GM21737 (cell line): ENCODE measurements around the gene MSANTD1.

Source experiments
- ATAC-seq: cut with Tn5 transposase; IDR thresholded peaks from one replicate; pipeline ENCODE4 v1.9.1; 2021; ENCODE audit warnings: mild to moderate bottlenecking, moderate library complexity; ENCODE audit not compliant: unreplicated experiment

Gene MSANTD1

DNA sequence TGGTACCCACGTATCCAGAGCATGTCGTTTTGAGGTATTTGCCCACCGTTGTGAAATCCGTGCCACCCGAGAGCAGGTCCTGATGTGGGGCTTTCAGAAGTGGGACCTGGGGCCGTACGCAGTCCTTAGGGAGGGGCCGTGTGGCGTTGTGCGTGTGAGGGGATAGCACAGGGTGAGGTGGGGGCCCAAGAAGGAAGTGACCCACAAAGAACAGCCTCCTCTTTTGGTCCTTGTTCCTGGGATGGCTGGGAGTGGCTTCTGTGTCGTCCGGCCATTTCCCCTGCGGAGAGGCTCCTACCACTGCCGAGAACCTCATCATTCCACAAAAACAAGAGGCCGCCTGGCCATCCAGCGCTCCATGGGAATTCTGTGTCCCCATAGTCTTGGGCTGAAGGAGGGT lies 17.0 kb upstream of the MSANTD1 start:
- no peak for ATAC-seq

DNA sequence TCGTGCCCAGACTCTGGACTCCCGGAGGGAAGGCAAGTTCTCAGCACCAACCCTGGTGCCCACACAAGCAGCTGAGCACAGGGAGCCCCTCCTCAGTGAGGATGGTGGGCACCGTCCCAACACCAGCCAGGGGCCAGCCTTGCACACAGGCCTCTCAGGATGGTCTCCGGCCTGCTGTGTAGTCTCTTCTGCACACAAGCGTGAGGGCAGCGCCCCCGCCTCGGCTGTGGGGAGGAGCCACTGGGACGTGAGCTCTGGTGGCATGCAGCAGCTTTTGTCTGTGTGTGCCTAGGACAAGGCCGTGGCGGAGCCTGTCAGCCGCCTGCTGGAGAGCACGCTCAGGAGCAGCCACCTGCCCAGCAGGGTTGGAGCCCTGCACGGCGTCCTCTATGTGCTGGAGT lies 16.1 kb upstream of the MSANTD1 start:
- ATAC-seq = no peak

DNA sequence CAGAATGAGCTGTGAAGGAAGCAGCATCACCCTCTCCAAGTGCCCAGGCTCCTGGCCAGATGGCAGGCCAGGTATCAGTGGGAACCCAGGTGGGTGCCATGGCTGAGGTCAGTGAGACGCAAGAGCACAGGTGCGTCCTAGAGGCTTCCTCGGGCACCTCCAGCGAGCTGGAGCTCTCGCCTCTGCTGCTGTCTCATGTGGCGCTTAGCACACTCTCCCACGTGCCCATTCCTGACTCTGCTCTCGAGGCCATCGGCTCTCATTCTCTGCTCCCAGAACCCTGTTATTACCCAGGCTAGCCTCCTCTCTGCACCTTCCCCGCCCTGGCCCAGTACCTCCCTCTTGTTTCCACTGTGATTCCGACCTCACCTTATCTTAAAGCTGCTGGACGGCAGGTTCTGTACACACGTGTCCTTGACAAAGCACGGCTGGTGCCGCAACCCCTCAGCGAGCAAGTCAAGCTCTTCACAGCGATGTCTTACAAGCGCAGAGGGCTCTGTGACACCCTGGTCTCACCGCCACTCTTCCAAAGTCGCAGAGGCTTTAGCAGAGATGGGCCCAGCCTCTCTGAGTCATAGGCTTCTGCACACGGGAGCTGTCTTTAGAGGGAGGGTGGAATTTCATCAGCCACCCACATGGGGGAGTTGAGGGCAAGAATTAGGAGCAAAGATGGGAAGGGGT lies 15.4 kb upstream of the MSANTD1 start:
- no peak for ATAC-seq

DNA sequence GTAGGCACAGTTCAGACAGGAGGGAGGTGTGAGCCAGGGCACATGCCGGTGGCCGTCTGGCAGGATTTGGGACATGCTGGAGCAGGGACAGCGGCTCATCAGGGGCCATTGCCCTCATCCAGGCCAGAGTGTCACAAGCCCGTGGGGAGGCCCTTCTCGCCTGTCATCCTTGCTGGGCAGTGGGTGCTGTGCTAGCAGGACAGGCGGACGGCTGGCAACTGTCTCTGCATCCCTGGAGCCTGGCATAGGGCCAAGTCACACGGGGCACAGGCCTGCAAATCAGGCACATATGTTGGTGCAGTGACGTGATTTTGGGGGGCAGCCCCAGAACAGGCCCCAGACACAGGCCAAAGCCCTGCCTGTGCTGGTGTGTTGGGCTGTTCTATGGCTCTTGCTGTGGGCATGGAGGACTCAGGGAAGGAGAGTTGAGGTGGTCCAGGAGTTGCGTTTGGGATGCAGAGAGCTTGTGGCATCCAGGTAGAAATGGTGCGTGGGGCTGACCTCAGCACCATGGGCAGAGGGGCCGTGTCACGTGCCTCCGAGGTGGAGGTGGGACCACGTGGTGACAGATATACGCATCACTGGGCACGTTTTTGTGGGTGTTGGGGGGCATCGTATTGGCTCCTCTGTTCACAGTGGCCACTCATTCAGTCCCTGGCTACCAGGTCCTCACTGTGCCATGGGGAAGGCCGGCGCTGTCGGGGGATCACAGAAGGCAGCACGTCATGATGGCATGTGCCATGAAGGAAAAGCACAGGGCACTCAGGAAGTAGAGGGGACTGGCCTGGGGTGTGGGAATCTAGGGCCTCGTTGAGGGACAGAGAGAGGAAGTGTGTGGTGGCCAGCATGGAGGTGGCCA lies 14.6 kb upstream of the MSANTD1 start:
- no peak for ATAC-seq

DNA sequence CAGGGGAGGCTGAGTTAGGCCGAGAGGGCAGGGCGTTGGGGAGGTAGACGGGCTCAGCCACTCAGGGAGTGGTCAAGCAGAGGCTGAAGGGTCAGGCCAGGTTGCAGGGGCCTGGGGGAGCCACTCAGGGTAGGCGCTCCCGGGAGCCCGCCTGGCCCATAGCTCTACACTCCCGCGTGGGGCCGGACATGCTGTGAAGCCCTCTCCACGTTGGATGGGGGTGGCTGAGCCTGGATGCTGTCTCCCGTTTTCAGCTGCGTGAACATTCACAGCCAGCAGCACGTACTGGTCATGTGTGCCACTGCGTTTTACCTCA lies 14.0 kb upstream of the MSANTD1 start:
- no peak for ATAC-seq

DNA sequence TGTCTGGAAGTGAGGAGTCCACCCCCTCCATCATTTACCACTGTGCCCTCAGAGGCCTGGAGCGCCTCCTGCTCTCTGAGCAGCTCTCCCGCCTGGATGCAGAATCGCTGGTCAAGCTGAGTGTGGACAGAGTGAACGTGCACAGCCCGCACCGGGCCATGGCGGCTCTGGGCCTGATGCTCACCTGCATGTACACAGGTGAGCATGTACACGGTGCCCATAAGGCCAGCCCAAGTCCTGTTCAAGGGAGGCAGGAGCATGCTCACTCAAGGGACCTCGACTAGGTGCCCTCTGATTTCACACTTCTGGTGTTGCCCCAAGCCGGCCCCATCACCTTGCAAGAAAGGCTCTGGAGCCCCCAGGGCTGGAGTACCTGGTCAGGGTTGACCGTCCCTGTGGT lies 13.4 kb upstream of the MSANTD1 start:
- no peak for ATAC-seq

DNA sequence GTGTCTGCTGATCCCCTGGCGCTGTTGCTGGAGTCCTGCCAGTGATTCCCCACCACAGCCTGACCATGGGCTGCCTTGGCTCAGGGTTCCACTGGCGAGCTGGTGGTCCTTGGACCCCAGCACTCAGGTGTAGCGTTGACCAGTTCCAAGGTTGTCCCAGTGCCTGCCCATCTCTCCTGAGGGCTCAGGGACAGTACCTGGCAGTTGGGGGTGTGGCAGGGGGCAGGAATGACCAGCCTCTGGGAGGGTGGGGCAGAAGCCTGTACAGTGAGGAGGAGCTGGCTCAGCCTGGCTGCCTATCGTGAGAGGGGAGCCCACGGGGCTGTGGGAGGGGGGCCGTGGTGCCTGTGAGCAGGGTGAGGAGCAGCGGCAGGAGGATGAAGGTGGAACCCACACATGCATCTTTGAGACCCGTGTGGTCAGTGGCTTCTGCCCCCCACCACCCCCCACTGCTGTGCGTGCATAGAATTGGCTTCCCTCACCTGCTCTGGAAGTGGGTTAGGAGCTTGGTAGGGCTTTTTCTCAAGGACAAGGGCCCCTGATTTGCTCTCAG lies 12.6 kb upstream of the MSANTD1 start:
- no peak for ATAC-seq

DNA sequence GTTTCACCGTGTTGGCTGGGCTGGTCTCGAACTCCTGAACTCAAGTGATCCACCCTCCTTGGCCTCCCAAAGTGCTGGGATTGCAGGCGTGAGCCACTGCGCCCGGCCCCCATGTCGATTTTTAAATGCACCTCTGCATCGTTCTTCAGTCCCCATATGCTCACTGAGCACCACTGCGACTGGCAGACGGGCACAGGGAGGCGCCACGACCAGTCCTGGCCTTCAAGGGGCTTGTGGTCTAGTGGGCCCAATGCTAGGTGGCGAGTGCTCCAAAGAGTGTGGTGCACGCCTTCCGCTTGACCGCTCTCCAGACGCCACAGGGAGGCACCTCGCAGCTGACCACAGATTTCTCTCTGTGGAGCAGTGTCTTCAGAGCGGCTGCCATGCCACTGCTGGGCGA lies 11.7 kb upstream of the MSANTD1 start:
- ATAC-seq = no peak

DNA sequence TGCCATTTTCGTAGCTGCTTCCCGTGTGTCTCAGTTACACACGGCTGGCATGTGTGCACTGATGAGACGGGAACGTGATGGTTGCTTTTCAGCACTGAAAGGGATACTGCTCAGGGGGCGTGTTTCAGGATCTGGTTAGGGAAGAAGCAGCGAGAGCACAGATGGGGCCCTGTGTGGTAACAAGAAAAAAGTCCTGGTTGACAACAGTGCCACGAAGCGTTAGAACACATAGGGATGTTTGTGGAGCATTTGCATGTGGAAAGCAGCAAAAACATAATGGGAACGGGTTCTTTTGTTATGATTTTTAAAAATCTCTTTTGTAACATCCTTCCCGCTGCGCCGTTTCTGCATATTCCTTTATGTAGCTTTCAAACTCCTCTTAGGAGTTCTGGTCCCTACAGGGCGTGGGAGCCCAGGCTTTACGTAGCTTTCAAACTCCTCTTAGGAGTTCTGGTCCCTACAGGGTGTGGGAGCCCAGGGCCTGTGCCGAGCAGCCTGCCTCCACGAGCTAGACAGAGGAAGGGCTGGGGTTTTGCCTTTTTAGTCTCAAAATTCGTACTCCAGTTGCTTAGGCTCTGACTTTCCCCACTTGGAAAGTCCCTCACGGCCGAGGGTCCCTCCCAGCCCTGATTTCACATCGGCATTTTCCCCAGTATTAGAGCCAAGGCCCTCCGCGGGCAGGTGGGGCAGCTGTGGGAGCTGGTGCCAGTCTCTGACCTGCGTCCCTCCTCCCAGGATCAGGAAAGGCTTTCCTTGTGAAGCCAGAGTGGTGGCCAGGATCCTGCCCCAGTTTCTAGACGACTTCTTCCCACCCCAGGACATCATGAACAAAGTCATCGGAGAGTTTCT lies 11.0 kb upstream of the MSANTD1 start:
- ATAC-seq = no peak

DNA sequence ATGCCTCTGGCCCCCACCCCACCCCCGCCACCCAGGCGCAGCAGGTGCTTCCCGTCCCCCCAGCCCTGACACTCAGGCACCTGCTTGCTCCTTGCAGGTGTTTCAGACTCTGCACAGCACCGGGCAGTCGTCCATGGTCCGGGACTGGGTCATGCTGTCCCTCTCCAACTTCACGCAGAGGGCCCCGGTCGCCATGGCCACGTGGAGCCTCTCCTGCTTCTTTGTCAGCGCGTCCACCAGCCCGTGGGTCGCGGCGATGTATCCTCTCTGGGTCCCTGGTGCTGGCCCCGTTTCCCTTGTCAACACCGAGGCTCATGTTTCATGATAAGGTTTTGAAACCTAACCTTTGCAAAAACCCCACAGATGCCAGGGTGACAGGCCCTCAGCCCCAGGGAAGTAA lies 10.2 kb upstream of the MSANTD1 start:
- no peak for ATAC-seq

DNA sequence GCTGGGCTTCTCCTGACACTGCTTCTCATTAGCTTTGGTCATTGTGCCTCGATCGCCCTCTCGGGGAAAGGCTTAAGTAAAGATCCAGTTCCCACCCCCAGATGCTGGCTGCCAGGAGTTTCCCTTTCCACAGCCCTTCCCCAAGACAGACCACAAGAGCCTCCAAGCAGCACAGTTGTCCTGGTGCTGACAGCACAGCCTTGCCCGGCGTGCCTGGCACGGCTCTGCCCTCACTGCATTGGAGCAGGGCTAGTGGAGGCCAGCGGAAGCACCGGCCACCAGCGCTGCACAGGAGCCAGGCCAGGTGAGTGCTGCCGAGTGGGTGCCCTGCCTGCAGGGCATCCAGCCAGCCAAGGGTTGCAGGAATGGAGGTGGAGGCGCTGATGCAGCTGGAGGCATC lies 9.7 kb upstream of the MSANTD1 start:
- no peak for ATAC-seq

DNA sequence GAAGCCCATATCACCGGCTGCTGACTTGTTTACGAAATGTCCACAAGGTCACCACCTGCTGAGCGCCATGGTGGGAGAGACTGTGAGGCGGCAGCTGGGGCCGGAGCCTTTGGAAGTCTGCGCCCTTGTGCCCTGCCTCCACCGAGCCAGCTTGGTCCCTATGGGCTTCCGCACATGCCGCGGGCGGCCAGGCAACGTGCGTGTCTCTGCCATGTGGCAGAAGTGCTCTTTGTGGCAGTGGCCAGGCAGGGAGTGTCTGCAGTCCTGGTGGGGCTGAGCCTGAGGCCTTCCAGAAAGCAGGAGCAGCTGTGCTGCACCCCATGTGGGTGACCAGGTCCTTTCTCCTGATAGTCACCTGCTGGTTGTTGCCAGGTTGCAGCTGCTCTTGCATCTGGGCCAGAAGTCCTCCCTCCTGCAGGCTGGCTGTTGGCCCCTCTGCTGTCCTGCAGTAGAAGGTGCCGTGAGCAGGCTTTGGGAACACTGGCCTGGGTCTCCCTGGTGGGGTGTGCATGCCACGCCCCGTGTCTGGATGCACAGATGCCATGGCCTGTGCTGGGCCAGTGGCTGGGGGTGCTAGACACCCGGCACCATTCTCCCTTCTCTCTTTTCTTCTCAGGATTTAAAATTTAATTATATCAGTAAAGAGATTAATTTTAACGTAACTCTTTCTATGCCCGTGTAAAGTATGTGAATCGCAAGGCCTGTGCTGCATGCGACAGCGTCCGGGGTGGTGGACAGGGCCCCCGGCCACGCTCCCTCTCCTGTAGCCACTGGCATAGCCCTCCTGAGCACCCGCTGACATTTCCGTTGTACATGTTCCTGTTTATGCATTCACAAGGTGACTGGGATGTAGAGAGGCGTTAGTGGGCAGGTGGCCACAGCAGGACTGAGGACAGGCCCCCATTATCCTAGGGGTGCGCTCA lies 8.7 kb upstream of the MSANTD1 start:
- ATAC-seq = no peak

DNA sequence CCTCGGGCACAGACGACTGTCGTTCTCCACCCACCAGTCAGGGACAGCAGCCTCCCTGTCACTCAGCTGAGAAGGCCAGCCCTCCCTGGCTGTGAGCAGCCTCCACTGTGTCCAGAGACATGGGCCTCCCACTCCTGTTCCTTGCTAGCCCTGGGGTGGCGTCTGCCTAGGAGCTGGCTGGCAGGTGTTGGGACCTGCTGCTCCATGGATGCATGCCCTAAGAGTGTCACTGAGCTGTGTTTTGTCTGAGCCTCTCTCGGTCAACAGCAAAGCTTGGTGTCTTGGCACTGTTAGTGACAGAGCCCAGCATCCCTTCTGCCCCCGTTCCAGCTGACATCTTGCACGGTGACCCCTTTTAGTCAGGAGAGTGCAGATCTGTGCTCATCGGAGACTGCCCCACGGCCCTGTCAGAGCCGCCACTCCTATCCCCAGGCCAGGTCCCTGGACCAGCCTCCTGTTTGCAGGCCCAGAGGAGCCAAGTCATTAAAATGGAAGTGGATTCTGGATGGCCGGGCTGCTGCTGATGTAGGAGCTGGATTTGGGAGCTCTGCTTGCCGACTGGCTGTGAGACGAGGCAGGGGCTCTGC lies 7.9 kb upstream of the MSANTD1 start:
- ATAC-seq = no peak

DNA sequence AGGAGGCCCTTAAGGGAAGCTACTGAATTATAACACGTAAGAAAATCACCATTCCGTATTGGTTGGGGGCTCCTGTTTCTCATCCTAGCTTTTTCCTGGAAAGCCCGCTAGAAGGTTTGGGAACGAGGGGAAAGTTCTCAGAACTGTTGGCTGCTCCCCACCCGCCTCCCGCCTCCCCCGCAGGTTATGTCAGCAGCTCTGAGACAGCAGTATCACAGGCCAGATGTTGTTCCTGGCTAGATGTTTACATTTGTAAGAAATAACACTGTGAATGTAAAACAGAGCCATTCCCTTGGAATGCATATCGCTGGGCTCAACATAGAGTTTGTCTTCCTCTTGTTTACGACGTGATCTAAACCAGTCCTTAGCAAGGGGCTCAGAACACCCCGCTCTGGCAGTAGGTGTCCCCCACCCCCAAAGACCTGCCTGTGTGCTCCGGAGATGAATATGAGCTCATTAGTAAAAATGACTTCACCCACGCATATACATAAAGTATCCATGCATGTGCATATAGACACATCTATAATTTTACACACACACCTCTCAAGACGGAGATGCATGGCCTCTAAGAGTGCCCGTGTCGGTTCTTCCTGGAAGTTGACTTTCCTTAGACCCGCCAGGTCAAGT lies 6.9 kb upstream of the MSANTD1 start:
- no peak for ATAC-seq

DNA sequence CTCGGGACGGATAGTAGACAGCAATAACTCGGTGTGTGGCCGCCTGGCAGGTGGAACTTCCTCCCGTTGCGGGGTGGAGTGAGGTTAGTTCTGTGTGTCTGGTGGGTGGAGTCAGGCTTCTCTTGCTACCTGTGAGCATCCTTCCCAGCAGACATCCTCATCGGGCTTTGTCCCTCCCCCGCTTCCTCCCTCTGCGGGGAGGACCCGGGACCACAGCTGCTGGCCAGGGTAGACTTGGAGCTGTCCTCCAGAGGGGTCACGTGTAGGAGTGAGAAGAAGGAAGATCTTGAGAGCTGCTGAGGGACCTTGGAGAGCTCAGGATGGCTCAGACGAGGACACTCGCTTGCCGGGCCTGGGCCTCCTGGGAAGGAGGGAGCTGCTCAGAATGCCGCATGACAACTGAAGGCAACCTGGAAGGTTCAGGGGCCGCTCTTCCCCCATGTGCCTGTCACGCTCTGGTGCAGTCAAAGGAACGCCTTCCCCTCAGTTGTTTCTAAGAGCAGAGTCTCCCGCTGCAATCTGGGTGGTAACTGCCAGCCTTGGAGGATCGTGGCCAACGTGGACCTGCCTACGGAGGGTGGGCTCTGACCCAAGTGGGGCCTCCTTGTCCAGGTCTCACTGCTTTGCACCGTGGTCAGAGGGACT lies 5.7 kb upstream of the MSANTD1 start:
- ATAC-seq = no peak

DNA sequence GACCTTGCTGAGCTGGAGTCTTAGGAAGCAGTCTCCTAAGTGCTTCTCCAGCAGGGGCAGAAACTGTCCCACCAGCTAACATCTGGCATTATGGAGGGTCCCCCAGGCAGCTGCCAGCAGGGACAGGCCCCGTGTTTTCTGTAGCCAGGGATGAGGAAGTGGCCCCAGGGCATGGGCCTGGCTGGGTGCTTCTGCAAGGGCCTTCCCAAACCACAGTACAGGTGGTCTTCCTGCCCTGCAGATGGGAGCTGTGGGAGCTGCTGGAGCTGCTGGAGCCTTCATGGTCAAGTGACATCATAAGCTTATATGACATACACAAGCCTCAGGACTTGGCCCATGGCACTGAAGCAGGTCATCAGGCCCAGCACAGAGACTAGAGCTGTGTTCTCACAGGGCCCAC lies 5.0 kb upstream of the MSANTD1 start:
- no peak for ATAC-seq

DNA sequence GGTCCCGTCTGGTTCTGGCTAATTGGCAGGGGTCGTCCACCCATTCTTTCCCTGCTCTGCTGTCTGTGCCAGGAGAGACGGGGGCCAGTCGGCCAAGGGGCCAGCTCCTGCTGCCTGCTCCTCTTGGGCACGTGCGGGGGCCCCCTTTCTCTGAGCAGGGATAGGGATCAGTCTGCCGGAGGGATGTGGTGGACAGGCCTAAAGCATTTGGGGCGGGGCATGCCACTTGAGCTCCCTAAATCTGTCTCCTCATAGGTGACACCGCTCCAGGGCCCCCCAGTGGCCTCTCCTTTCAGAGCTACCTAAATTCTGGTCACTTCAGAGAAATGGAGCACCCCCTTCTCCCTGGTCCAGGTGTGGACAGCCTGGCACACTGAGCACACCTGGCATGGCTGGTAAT lies 4.2 kb upstream of the MSANTD1 start:
- no peak for ATAC-seq

DNA sequence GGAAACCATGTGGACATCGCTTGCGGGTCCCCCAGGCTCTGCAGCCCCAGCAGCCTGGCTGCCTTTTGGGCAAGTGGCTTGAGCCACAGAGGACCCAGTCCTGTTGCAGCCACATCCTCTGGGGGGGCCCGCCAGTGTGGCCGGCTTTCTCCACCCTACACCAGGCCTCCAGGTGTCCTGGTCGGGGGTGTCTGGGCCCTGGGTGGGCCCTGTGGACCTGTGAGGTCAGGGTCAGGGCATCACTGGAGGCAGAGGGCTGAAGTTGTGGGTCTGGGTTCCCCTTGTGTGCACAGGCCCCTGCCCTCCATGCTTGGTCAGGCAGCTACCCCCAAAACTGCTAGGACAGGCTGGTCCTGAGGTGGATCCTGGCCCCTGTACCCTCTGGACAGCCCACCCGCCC lies 3.3 kb upstream of the MSANTD1 start:
- no peak for ATAC-seq
